GM12878 (cell line): Measurements from ENCODE around the gene PUDP.

Experiments used
- BRCA1 ChIP-seq: IDR thresholded peaks from 2 replicates; pipeline ENCODE4 v1.6.1; 2011; ENCODE audit warnings: low read depth, low read length, improper control_type of control experiment
- TF ChIP-seq, protein P1 (sequence below): IDR thresholded peaks from 2 replicates; pipeline ENCODE4 v1.6.1; 2012; ENCODE audit warnings: low read depth, low read length, improper control_type of control experiment

DNA sequence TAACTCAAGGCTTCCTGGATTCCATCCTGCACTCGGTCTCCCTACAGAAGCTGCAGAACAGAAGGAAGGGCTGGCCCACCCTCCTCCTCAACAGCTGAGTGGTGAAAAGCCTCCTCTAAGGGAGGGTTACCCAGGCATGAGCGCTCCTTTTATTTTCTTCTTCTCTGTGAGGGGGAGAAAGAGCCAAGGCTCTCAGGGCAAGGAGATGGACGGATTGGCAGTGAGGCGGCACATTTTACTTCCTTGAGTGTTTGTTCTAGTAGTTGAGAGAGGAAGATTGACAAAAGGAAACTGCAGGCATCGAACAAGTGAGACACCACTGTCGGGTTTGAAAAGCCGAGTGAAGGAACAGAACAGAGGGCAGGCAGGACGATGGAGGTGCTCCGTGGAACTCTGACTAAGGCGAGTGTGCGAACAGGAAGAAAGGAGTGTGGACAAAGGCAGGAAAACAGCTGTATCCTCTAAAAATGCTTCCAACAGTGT lies 38.9 kb downstream of the PUDP start:
- TF ChIP-seq BRCA1: no peak
- TF ChIP-seq, protein P1, sequence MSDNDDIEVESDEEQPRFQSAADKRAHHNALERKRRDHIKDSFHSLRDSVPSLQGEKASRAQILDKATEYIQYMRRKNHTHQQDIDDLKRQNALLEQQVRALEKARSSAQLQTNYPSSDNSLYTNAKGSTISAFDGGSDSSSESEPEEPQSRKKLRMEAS: no peak
